Measurements from ENCODE around the gene KLHL41.
A peak's percentile ranks its signal among the peaks of the same experiment; 100 is the strongest.
"Not testable (repeated sequence)": the region's sequence is repeated elsewhere in the genome, so short reads cannot be mapped to it uniquely, and the experiment has no call there.

Gene KLHL41

DNA sequence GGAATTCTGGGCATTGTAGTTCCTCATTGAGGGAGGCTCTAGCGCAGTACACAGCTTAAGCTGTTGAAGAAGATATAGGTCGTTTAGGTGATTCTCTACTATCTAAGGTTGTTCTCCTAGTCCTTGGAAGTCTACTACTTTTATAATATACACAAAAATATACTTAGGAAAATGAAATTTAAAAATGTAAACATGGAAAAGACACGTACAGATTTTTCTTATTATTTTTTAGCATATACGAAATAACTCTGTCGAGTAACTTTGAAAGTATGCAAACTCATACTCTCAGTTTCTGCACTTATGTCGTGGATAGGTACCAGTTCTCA is 64.4 kb downstream of the KLHL41 start:
- Histone ChIP-seq H3K9me3 (ENCODE audit: insufficient read depth, low read length, severe bottlenecking) (no peaks in the 10 kb centered on the region), H3K27me3 (ENCODE audit: insufficient read depth, low read length, poor library complexity) (no peaks in the 10 kb centered on the region), H3K36me3 (ENCODE audit: insufficient read depth, low read length) (peaks cover 9% of the 10 kb centered on the region), H3K27ac (ENCODE audit: low read length) (no peak overlapping the region), H3K4me2 (ENCODE audit: insufficient read depth, low read length) (peak overlapping the region; percentile 90; the same call in 1 of the 2 replicates), H2AFZ (ENCODE audit: low read depth, low read length) (peak overlapping the region; percentile 51), H3K4me1 (ENCODE audit: insufficient read depth, low read length) (peaks cover 37% of the 10 kb centered on the region), H3K4me3 (ENCODE audit: low read depth in 1 of 2, low read length in 2 of 2) (peak overlapping the region; percentile 89 to 95; a peak in 3 of 4 replicates), H3K9ac (ENCODE audit: low read depth, low read length) (no peak overlapping the region; the same call in 1 of the 2 replicates), H3K79me2 (ENCODE audit: insufficient read depth, low read length) (peaks cover 45% of the 10 kb centered on the region), H4K20me1 (ENCODE audit: insufficient read depth, low read length) (no peaks in the 10 kb centered on the region)
- TF ChIP-seq EZH2 (IDR thresholded peaks at IDR 0.05; ENCODE audit: borderline replicate concordance, low read depth, low read length, severe bottlenecking), result no peak
- TF ChIP-seq, protein P1, sequence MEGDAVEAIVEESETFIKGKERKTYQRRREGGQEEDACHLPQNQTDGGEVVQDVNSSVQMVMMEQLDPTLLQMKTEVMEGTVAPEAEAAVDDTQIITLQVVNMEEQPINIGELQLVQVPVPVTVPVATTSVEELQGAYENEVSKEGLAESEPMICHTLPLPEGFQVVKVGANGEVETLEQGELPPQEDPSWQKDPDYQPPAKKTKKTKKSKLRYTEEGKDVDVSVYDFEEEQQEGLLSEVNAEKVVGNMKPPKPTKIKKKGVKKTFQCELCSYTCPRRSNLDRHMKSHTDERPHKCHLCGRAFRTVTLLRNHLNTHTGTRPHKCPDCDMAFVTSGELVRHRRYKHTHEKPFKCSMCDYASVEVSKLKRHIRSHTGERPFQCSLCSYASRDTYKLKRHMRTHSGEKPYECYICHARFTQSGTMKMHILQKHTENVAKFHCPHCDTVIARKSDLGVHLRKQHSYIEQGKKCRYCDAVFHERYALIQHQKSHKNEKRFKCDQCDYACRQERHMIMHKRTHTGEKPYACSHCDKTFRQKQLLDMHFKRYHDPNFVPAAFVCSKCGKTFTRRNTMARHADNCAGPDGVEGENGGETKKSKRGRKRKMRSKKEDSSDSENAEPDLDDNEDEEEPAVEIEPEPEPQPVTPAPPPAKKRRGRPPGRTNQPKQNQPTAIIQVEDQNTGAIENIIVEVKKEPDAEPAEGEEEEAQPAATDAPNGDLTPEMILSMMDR (IDR thresholded peaks at IDR 0.05; ENCODE audit: borderline replicate concordance, extremely low read depth, low read length, poor library complexity, severe bottlenecking), result no peak
- DNase-seq (no peak), ATAC-seq (ENCODE audit: insufficient read depth, low read depth) (no peak)

GRCh38 chr2:169574539-169574938 is 65.0 kb downstream of the KLHL41 start:
- ATAC-seq (ENCODE audit: insufficient read depth, low read depth); H3K27me3 ChIP-seq (ENCODE audit: insufficient read depth, low read length, poor library complexity); H3K9me3 ChIP-seq (ENCODE audit: insufficient read depth, low read length, severe bottlenecking); H4K20me1 ChIP-seq (ENCODE audit: insufficient read depth, low read length); DNase-seq; H3K4me2 ChIP-seq (ENCODE audit: insufficient read depth, low read length); H2AFZ ChIP-seq (ENCODE audit: low read depth, low read length); H3K27ac ChIP-seq (ENCODE audit: low read length); H3K9ac ChIP-seq (ENCODE audit: low read depth, low read length); H3K4me3 ChIP-seq (ENCODE audit: low read depth in 1 of 2, low read length in 2 of 2); H3K36me3 ChIP-seq (ENCODE audit: insufficient read depth, low read length): not testable (repeated sequence)
- peaks cover 39% of the 10 kb centered on the region for H3K79me2 ChIP-seq (ENCODE audit: insufficient read depth, low read length)
- peaks cover 37% of the 10 kb centered on the region for H3K4me1 ChIP-seq (ENCODE audit: insufficient read depth, low read length)

DNA sequence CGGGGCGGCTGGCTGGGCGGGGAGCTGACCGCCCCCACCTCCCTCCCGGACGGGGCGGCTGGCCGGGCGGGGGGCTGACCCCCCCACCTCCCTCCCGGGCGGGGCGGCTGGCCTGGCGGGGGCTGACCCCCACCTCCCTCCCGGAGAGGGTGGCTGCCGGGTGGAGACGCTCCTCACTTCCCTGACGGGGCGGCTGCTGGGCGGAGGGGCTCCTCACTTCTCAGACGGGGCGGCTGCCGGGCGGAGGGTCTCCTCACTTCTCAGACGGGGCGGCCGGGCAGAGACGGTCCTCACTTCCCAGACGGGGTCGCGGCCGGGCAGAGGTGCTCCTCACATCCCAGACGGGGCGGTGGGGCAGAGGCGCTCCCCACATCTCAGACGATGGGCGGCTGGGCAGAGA is 65.8 kb downstream of the KLHL41 start:
- not testable (repeated sequence) for H3K27ac ChIP-seq (ENCODE audit: low read length); H3K27me3 ChIP-seq (ENCODE audit: insufficient read depth, low read length, poor library complexity); H4K20me1 ChIP-seq (ENCODE audit: insufficient read depth, low read length); H2AFZ ChIP-seq (ENCODE audit: low read depth, low read length); H3K4me2 ChIP-seq (ENCODE audit: insufficient read depth, low read length); ATAC-seq (ENCODE audit: insufficient read depth, low read depth); H3K9ac ChIP-seq (ENCODE audit: low read depth, low read length); H3K36me3 ChIP-seq (ENCODE audit: insufficient read depth, low read length); H3K9me3 ChIP-seq (ENCODE audit: insufficient read depth, low read length, severe bottlenecking); H3K4me3 ChIP-seq (ENCODE audit: low read depth in 1 of 2, low read length in 2 of 2); DNase-seq
- Histone ChIP-seq H3K4me1 (ENCODE audit: insufficient read depth, low read length) (peaks cover 33% of the 10 kb centered on the region), H3K79me2 (ENCODE audit: insufficient read depth, low read length) (peaks cover 34% of the 10 kb centered on the region)
